Measurements from ENCODE around the gene ZSCAN32. TPM values are rescaled to one million over a fixed set of nuclear protein-coding genes. Genes with fewer than 3 reads are reported as not detected.
A peak's percentile ranks its signal among the peaks of the same experiment; 100 is the strongest.

The ZSCAN32 gene
- total RNA-seq = 14.3 and 14.5 TPM in 2 replicates
- long read RNA-seq, transcript ZSCAN32-202 (7 exons, 3,173 nt) = major isoform, 25 of 79 reads
- long read RNA-seq, transcript ZSCAN32-215 (4 exons, 2,788 nt) = minor isoform, 10 of 79 reads
- long read RNA-seq, partial matches to known transcripts = 15 of 79 reads
- long read RNA-seq, other reads (novel, unspliced or antisense) = 25 of 79 reads

GRCh38 chr16:3400779-3401688 is at the start of gene ZSCAN32, which contains the start of gene ZNF174:
TSS of gene ZSCAN32 (minus strand) at chr16:3401004. CDS start at chr16:3397557, 3,447 bp downstream.
TSS of gene ZNF174 (plus strand) at chr16:3401215. CDS start at chr16:3402005, 790 bp downstream.
- Mint-ChIP-seq H3K4me1 (ENCODE audit: unreplicated experiment) (peaks cover 14% of the 10 kb centered on the region), H3K4me3 (ENCODE audit: unreplicated experiment) (peak within 1 kb of the TSS; percentile 88), H3K36me3 (ENCODE audit: unreplicated experiment) (peaks cover 57% of the 10 kb centered on the region), H3K27me3 (ENCODE audit: unreplicated experiment) (no peaks in the 10 kb centered on the region), H3K9me3 (ENCODE audit: unreplicated experiment) (peaks cover 24% of the 10 kb centered on the region), H3K27ac (ENCODE audit: unreplicated experiment) (peak within 1 kb of the TSS; percentile 85)
- peak; percentile 99 for DNase-seq (ENCODE audit: extremely low spot score, unreplicated experiment)
- no peak for TF ChIP-seq CTCF (IDR thresholded peaks at IDR 0.05)

- Mint-ChIP-seq H3K27ac (ENCODE audit: unreplicated experiment) (peak overlapping the region; percentile 93), H3K9me3 (ENCODE audit: unreplicated experiment) (peaks cover 10% of the 10 kb centered on the region), H3K4me1 (ENCODE audit: unreplicated experiment) (peaks cover 5% of the 10 kb centered on the region), H3K4me3 (ENCODE audit: unreplicated experiment) (peak overlapping the region; percentile 96), H3K27me3 (ENCODE audit: unreplicated experiment) (peaks cover 3% of the 10 kb centered on the region), H3K36me3 (ENCODE audit: unreplicated experiment) (peaks cover 15% of the 10 kb centered on the region)
- no peak for DNase-seq (ENCODE audit: extremely low spot score, unreplicated experiment)
- peak; percentile 7 for TF ChIP-seq CTCF (IDR thresholded peaks at IDR 0.05)
These were observed 43.2 kb upstream of the ZSCAN32 start for GRCh38 chr16:3444032-3444388.

- peak within 1 kb of the TSS; percentile 93 for H3K27ac Mint-ChIP-seq (ENCODE audit: unreplicated experiment)
- peak within 1 kb of the TSS; percentile 96 for H3K4me3 Mint-ChIP-seq (ENCODE audit: unreplicated experiment)
- peaks cover 5% of the 10 kb centered on the region for H3K4me1 Mint-ChIP-seq (ENCODE audit: unreplicated experiment)
- H3K9me3 Mint-ChIP-seq (ENCODE audit: unreplicated experiment) = peaks cover 10% of the 10 kb centered on the region
- peak; percentile 94 for DNase-seq (ENCODE audit: extremely low spot score, unreplicated experiment)
- H3K27me3 Mint-ChIP-seq (ENCODE audit: unreplicated experiment) = peaks cover 3% of the 10 kb centered on the region
- H3K36me3 Mint-ChIP-seq (ENCODE audit: unreplicated experiment) = peaks cover 12% of the 10 kb centered on the region
- TF ChIP-seq CTCF (IDR thresholded peaks at IDR 0.05) = no peak
These were observed 42.6 kb upstream of the ZSCAN32 start, which contains the start of the genes NAA60 and ZNF597 for GRCh38 chr16:3443108-3444031. TSS of gene NAA60 (plus strand) at chr16:3443680. CDS start at chr16:3476228, 32,548 bp downstream. TSS of gene ZNF597 (minus strand) at chr16:3443504. CDS start at chr16:3443153, 351 bp downstream.

GRCh38 chr16:3439637-3440036 is 38.8 kb upstream of the ZSCAN32 start:
- Mint-ChIP-seq H3K27me3 (ENCODE audit: unreplicated experiment) (no peaks in the 10 kb centered on the region), H3K27ac (ENCODE audit: unreplicated experiment) (no peak overlapping the region), H3K9me3 (ENCODE audit: unreplicated experiment) (peaks cover 10% of the 10 kb centered on the region), H3K4me1 (ENCODE audit: unreplicated experiment) (peaks cover 5% of the 10 kb centered on the region), H3K4me3 (ENCODE audit: unreplicated experiment) (no peak overlapping the region), H3K36me3 (ENCODE audit: unreplicated experiment) (peaks cover 12% of the 10 kb centered on the region)
- DNase-seq (ENCODE audit: extremely low spot score, unreplicated experiment) = no peak
- TF ChIP-seq CTCF (IDR thresholded peaks at IDR 0.05) = no peak

All from osteocyte (in vitro differentiated cells).